ENCODE measurements around the gene TMTC1.

TMTC1 gene

DNA sequence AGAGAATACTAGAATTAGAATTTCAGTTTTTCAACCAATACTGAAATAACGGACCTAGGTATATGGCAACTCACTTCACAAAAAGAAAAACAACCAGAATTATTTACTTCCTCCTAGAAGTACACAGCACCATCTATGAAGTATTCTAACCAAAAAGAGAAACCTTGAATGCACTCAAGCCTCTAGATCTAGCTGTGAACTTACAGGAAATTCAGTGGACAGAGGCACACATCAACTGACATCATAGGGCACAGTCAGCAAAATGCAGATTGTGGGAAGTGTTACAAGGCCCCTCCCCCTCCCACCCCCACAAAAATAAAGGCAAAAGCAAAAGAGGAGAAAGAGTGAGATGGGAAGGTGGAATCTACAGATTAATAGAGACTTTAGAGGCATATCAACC lies 102.4 kb downstream of the TMTC1 start:
- Histone ChIP-seq H3K27me3 (ENCODE audit: low read depth, low read length) (no peaks in the 10 kb centered on the region), H3K4me3 (ENCODE audit: low read length) (no peak overlapping the region), H3K9ac (ENCODE audit: low read length) (no peak overlapping the region), H3K4me1 (ENCODE audit: low read length) (no peaks in the 10 kb centered on the region), H3K9me3 (ENCODE audit: insufficient read depth, low read length) (no peaks in the 10 kb centered on the region), H3K79me2 (ENCODE audit: low read length) (no peaks in the 10 kb centered on the region), H2AFZ (ENCODE audit: low read depth, low read length) (no peak overlapping the region), H3K27ac (ENCODE audit: low read length) (no peak overlapping the region), H3K36me3 (replicated peaks; ENCODE audit: low read depth, low read length) (no peaks in the 10 kb centered on the region), H4K20me1 (ENCODE audit: insufficient read depth, low read length) (no peaks in the 10 kb centered on the region), H3K4me2 (ENCODE audit: low read length) (no peak overlapping the region)
- TF ChIP-seq, protein P1, sequence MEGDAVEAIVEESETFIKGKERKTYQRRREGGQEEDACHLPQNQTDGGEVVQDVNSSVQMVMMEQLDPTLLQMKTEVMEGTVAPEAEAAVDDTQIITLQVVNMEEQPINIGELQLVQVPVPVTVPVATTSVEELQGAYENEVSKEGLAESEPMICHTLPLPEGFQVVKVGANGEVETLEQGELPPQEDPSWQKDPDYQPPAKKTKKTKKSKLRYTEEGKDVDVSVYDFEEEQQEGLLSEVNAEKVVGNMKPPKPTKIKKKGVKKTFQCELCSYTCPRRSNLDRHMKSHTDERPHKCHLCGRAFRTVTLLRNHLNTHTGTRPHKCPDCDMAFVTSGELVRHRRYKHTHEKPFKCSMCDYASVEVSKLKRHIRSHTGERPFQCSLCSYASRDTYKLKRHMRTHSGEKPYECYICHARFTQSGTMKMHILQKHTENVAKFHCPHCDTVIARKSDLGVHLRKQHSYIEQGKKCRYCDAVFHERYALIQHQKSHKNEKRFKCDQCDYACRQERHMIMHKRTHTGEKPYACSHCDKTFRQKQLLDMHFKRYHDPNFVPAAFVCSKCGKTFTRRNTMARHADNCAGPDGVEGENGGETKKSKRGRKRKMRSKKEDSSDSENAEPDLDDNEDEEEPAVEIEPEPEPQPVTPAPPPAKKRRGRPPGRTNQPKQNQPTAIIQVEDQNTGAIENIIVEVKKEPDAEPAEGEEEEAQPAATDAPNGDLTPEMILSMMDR (IDR thresholded peaks at IDR 0.05; ENCODE audit: low read depth, low read length) = no peak
- TF ChIP-seq EZH2phosphoT487 (IDR thresholded peaks at IDR 0.05; ENCODE audit: low read depth) = no peak

DNA sequence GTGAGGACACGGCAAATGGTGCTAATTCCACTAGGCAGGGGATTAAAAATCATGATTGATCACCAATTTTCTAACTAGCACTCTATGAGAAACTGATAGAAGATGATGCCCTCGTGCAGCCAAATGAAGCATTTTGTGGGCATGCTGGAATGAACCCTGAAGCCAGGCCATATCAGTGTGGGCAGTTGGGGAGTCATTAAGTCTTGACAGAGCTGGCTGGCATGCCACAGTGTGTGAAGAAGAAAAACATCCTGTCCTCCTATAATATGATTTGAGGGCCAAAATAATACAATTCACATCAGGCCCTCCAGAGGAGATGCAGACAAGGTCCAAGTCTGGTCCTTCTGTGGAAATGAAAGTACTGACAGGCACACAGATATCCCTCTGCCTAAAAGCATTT lies 107.1 kb downstream of the TMTC1 start:
- TF ChIP-seq, protein P1 (IDR thresholded peaks at IDR 0.05; ENCODE audit: low read depth, low read length) = no peak
- no peak for TF ChIP-seq EZH2phosphoT487 (IDR thresholded peaks at IDR 0.05; ENCODE audit: low read depth)
- H3K4me3 ChIP-seq (ENCODE audit: low read length) = no peak overlapping the region
- no peaks in the 10 kb centered on the region for H3K9me3 ChIP-seq (ENCODE audit: insufficient read depth, low read length)
- H3K9ac ChIP-seq (ENCODE audit: low read length) = no peak overlapping the region
- no peaks in the 10 kb centered on the region for H3K4me1 ChIP-seq (ENCODE audit: low read length)
- no peak overlapping the region for H3K27ac ChIP-seq (ENCODE audit: low read length)
- no peaks in the 10 kb centered on the region for H3K27me3 ChIP-seq (ENCODE audit: low read depth, low read length)
- H3K4me2 ChIP-seq (ENCODE audit: low read length) = no peak overlapping the region
- H2AFZ ChIP-seq (ENCODE audit: low read depth, low read length) = no peak overlapping the region
- no peaks in the 10 kb centered on the region for H4K20me1 ChIP-seq (ENCODE audit: insufficient read depth, low read length)
- H3K36me3 ChIP-seq (replicated peaks; ENCODE audit: low read depth, low read length) = no peaks in the 10 kb centered on the region
- no peaks in the 10 kb centered on the region for H3K79me2 ChIP-seq (ENCODE audit: low read length)

DNA sequence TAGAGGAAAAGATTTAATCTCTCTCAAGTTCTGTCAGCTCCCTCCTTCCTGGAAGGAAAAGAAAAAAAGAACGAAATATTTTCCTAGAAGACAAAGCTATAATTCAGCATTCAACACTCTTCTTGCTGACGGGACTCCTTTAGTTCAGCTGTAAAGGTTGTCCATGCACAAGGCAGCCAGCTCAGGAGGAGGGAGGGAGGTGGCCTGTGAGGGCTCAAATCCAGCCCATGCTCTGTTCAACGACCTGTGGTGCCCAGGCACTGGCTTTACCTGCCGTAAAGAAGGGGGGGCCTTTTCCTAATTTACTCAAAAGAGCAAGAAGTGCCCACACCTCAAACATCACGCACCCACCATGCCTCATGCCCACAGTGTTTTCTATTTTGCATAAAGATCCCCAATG lies 109.3 kb downstream of the TMTC1 start:
- H3K27ac ChIP-seq (ENCODE audit: low read length) = no peak overlapping the region
- no peaks in the 10 kb centered on the region for H3K27me3 ChIP-seq (ENCODE audit: low read depth, low read length)
- H4K20me1 ChIP-seq (ENCODE audit: insufficient read depth, low read length) = no peaks in the 10 kb centered on the region
- H2AFZ ChIP-seq (ENCODE audit: low read depth, low read length) = no peak overlapping the region
- no peaks in the 10 kb centered on the region for H3K79me2 ChIP-seq (ENCODE audit: low read length)
- H3K36me3 ChIP-seq (replicated peaks; ENCODE audit: low read depth, low read length) = no peaks in the 10 kb centered on the region
- no peaks in the 10 kb centered on the region for H3K4me1 ChIP-seq (ENCODE audit: low read length)
- no peak overlapping the region for H3K4me3 ChIP-seq (ENCODE audit: low read length)
- TF ChIP-seq EZH2phosphoT487 (IDR thresholded peaks at IDR 0.05; ENCODE audit: low read depth) = no peak
- TF ChIP-seq, protein P1 (IDR thresholded peaks at IDR 0.05; ENCODE audit: low read depth, low read length) = no peak
- H3K9me3 ChIP-seq (ENCODE audit: insufficient read depth, low read length) = no peaks in the 10 kb centered on the region
- no peak overlapping the region for H3K9ac ChIP-seq (ENCODE audit: low read length)
- no peak overlapping the region for H3K4me2 ChIP-seq (ENCODE audit: low read length)

DNA sequence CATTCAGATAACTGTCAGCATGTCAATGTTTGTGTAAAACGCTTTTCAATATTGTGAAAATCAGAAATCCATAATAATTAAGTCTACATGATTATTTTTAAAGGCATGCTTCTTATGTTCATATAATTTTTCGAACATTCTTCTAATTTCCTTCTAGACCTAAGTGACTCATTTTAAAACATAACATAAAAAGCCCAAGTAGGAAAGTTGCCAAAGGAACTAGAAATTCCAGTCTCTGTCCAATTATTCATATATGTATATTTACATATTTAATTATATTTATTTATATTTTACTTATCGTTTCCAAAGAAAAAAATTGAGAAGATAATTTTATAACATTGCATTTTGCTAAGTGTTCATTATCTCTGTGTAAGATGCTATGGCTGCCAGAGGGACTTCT lies 110.4 kb downstream of the TMTC1 start:
- Histone ChIP-seq H2AFZ (ENCODE audit: low read depth, low read length) (no peak overlapping the region), H3K27ac (ENCODE audit: low read length) (no peak overlapping the region), H4K20me1 (ENCODE audit: insufficient read depth, low read length) (no peaks in the 10 kb centered on the region), H3K4me3 (ENCODE audit: low read length) (no peak overlapping the region), H3K4me1 (ENCODE audit: low read length) (no peaks in the 10 kb centered on the region), H3K9ac (ENCODE audit: low read length) (no peak overlapping the region), H3K9me3 (ENCODE audit: insufficient read depth, low read length) (no peaks in the 10 kb centered on the region), H3K36me3 (replicated peaks; ENCODE audit: low read depth, low read length) (no peaks in the 10 kb centered on the region), H3K4me2 (ENCODE audit: low read length) (no peak overlapping the region), H3K79me2 (ENCODE audit: low read length) (no peaks in the 10 kb centered on the region), H3K27me3 (ENCODE audit: low read depth, low read length) (no peaks in the 10 kb centered on the region)
- TF ChIP-seq, protein P1 (IDR thresholded peaks at IDR 0.05; ENCODE audit: low read depth, low read length) = no peak
- TF ChIP-seq EZH2phosphoT487 (IDR thresholded peaks at IDR 0.05; ENCODE audit: low read depth) = no peak

Data from OCI-LY3 (cell line).